Fibroblast of lung (primary cell): ENCODE results near the gene SH3RF1.

Experiments used
- EZH2 ChIP-seq: IDR thresholded peaks from 2 replicates; pipeline ENCODE4 v1.5.1; 2012; ENCODE audit warnings: low read length, control low read depth, mild to moderate bottlenecking; ENCODE audit errors: missing control alignments
- TF ChIP-seq, protein P1 (sequence below), 2 donors: IDR thresholded peaks in 1 of 2; conservative IDR thresholded peaks in 1 of 2; 1 replicate in 1 of 2; 2 replicates in 1 of 2; pipeline ENCODE4 v1.5.1; 2011 to 2012; ENCODE audit warnings: low read length in 2 of 2, control low read depth in 1 of 2, inconsistent platforms in 1 of 2, low read depth in 1 of 2, mild to moderate bottlenecking in 1 of 2

DNA sequence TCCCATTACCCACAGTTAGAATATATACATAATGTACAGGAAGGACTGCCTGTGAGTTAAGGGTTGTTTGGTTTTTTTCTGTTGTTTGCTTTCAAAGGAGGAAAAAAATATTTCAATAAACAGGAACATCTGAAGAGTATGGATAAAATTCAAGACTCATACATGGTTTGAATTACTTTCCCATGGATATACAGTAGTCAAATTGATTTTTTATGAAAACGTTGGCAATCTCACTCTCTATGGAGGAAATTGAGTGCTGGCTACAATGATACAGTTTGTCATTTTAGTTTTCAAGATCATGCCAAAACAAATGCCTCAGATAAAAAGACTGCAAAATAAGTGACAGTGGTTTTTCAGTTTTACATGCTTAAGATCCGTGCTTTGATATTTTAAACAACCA lies 116.6 kb downstream of the SH3RF1 start:
- TF ChIP-seq, protein P1, sequence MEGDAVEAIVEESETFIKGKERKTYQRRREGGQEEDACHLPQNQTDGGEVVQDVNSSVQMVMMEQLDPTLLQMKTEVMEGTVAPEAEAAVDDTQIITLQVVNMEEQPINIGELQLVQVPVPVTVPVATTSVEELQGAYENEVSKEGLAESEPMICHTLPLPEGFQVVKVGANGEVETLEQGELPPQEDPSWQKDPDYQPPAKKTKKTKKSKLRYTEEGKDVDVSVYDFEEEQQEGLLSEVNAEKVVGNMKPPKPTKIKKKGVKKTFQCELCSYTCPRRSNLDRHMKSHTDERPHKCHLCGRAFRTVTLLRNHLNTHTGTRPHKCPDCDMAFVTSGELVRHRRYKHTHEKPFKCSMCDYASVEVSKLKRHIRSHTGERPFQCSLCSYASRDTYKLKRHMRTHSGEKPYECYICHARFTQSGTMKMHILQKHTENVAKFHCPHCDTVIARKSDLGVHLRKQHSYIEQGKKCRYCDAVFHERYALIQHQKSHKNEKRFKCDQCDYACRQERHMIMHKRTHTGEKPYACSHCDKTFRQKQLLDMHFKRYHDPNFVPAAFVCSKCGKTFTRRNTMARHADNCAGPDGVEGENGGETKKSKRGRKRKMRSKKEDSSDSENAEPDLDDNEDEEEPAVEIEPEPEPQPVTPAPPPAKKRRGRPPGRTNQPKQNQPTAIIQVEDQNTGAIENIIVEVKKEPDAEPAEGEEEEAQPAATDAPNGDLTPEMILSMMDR (conservative IDR thresholded peaks at IDR 0.05 in 1 of 2, IDR thresholded peaks at IDR 0.05 in 1 of 2; ENCODE audit: low read depth in 1 of 2, low read length in 2 of 2): no peak
- no peak for TF ChIP-seq EZH2
